ENCODE measurements around the gene CLEC4F.

DNA sequence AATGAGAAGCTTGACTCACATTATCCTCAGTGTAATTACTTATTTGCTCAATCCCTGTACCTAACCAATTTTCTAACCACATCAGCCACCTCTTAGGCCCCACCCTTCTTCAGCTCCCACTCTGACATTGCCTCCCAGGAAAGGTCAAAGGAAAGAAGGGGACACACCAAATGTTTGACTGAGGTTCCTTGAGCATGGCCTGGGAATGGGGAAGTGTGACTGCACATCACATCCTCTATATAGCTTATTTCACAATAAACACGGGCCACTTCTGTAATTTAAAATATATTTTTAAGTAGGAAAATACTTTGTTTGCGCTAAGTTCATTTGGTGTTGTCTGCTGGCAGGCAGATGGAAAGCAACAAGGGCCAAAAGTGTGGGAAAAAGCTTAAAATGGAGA, 26.9 kb downstream of the CLEC4F start:
- TF ChIP-seq CTCF (IDR thresholded peaks at IDR 0.05), result no peak
- TF ChIP-seq POLR2A (IDR thresholded peaks at IDR 0.05), result no peak
- TF ChIP-seq EP300 (IDR thresholded peaks at IDR 0.05), result no peak

Measured in ovary (tissue), 3 donors.